Endothelial cell of umbilical vein (primary cell): ENCODE data around the gene MNT. TPM values are rescaled to one million over a fixed set of nuclear protein-coding genes. Genes with fewer than 3 reads are reported as not detected.

Source experiments
- BruUV-seq: library from RNA; stranded (reverse); fragments of 400-500 nt; replicated peaks from 2 replicates; lab custom pipeline; 2021; lab: Mats Ljungman, UMichigan
- CTCF ChIA-PET: fragments of 300-600, 350-600 bp; sonication (Branson Sonifier 250); formaldehyde crosslinking; loops from one replicate; lab custom pipeline; 2021; ENCODE audit warnings: antibody characterized with exemption, inconsistent platforms; lab: Charles Lee
- POLR2A ChIA-PET: fragments of 300-600, 350-600 bp; sonication (Branson Sonifier 250); formaldehyde crosslinking; loops from one replicate; lab custom pipeline; 2021; ENCODE audit warnings: antibody characterized with exemption, inconsistent platforms; lab: Charles Lee
- DNase-seq: peaks from one replicate; pipeline ENCODE4 v3.0.0-alpha.2; 2011; ENCODE audit warnings: low read depth, low spot score
- FAIRE-seq: peaks from 2 replicates; lab custom pipeline; 2011; peaks lifted over from hg19 to GRCh38; lab: Jason Lieb, UNC
- H2AFZ ChIP-seq: 2 replicates; pipeline ENCODE4 v1.6.0; 2012; ENCODE audit warnings: low read depth, low read length, control low read depth, inconsistent platforms
- H3K27ac ChIP-seq: 2 replicates; pipeline ENCODE4 v1.5.1; 2011; ENCODE audit warnings: low read depth, mild to moderate bottlenecking, control low read depth, low read length, moderate library complexity; ENCODE audit not compliant: insufficient read depth
- H3K27me3 ChIP-seq, 2 experiments: 2 replicates each; pipeline versions ENCODE4 v1.6.0 to v1.6.1; 2011; ENCODE audit warnings: low read length in 2 of 2, mixed read lengths in 1 of 2; ENCODE audit not compliant: control insufficient read depth in 2 of 2, insufficient read depth in 2 of 2
- H3K36me3 ChIP-seq, 2 experiments: 2 replicates in 1 of 2; 3 replicates in 1 of 2; pipeline ENCODE4 v1.5.1; 2011; ENCODE audit warnings: low read length in 2 of 2, mild to moderate bottlenecking in 1 of 2, moderate library complexity in 1 of 2; ENCODE audit not compliant: control insufficient read depth in 2 of 2, insufficient read depth in 2 of 2; ENCODE audit errors: extremely low read depth in 1 of 2
- H3K4me1 ChIP-seq: 3 replicates; pipeline ENCODE4 v1.5.1; 2011; ENCODE audit warnings: mild to moderate bottlenecking, low read length; ENCODE audit not compliant: control insufficient read depth, insufficient read depth; ENCODE audit errors: extremely low read depth
- H3K4me2 ChIP-seq: 2 replicates; pipeline ENCODE4 v1.6.1; 2011; ENCODE audit warnings: low read length, control low read depth, mixed read lengths; ENCODE audit not compliant: insufficient read depth
- H3K4me3 ChIP-seq, 3 experiments: fragments of 200-600 bp in 1 of 3; sonication (generic), shearing (Covaris generic) in 1 of 3; replicated peaks in 1 of 3; 2 replicates each; pipeline ENCODE4 v1.5.1; 2011 to 2016; ENCODE audit warnings: control low read depth in 3 of 3, low read length in 3 of 3, mild to moderate bottlenecking in 2 of 3, inconsistent platforms in 1 of 3, low read depth in 1 of 3, moderate library complexity in 1 of 3; ENCODE audit not compliant: insufficient read depth in 1 of 3
- H3K79me2 ChIP-seq: 2 replicates; pipeline ENCODE4 v1.6.0; 2012; ENCODE audit warnings: low read length, inconsistent platforms; ENCODE audit not compliant: control insufficient read depth, insufficient read depth
- H3K9ac ChIP-seq: replicated peaks from 2 replicates; pipeline ENCODE3; 2011; ENCODE audit warnings: low read length, control low read depth; ENCODE audit not compliant: insufficient read depth; ENCODE audit errors: extremely low read depth
- H3K9me1 ChIP-seq: replicated peaks from 3 replicates; pipeline ENCODE4 v1.6.0; 2011; ENCODE audit warnings: mild to moderate bottlenecking, low read length; ENCODE audit not compliant: control insufficient read depth, insufficient read depth; ENCODE audit errors: extremely low read depth
- H3K9me3 ChIP-seq: replicated peaks from 2 replicates; pipeline ENCODE4 v1.5.1; 2012; ENCODE audit warnings: low read length, inconsistent platforms; ENCODE audit not compliant: control insufficient read depth, insufficient read depth
- H4K20me1 ChIP-seq: replicated peaks from 2 replicates; pipeline ENCODE3; 2011; ENCODE audit warnings: mild to moderate bottlenecking, low read length; ENCODE audit not compliant: control insufficient read depth, insufficient read depth; ENCODE audit errors: extremely low read depth
- CTCF ChIP-seq, 2 donors: IDR thresholded peaks; 1 replicate in 1 of 2; 2 replicates in 1 of 2; pipeline ENCODE4 v1.5.1; 2011; ENCODE audit warnings: low read length in 2 of 2, mild to moderate bottlenecking in 2 of 2, moderate library complexity in 2 of 2, control low read depth in 1 of 2, inconsistent platforms in 1 of 2, low read depth in 1 of 2; ENCODE audit not compliant: insufficient read depth in 1 of 2; ENCODE audit errors: extremely low read depth in 1 of 2
- EZH2 ChIP-seq: IDR thresholded peaks from 2 replicates; pipeline ENCODE4 v1.6.1; 2012; ENCODE audit warnings: borderline replicate concordance, low read depth, mild to moderate bottlenecking, moderate library complexity, low read length, inconsistent platforms; ENCODE audit not compliant: severe bottlenecking
- FOS ChIP-seq: IDR thresholded peaks from 2 replicates; pipeline ENCODE4 v1.6.1; 2011; ENCODE audit warnings: mild to moderate bottlenecking, low read length, moderate library complexity, borderline replicate concordance; ENCODE audit not compliant: insufficient read depth
- GATA2 ChIP-seq: IDR thresholded peaks from 2 replicates; pipeline ENCODE4 v1.7.0; 2011; ENCODE audit warnings: low read depth, mild to moderate bottlenecking, moderate library complexity, mixed read lengths, low read length; ENCODE audit not compliant: insufficient read length, insufficient read depth
- JUN ChIP-seq: IDR thresholded peaks from 2 replicates; pipeline ENCODE4 v1.6.1; 2011; ENCODE audit warnings: borderline replicate concordance, low read depth; ENCODE audit not compliant: insufficient read length, insufficient read depth
- MAX ChIP-seq: IDR thresholded peaks from 2 replicates; pipeline ENCODE4 v1.6.1; 2011; ENCODE audit not compliant: insufficient read depth, insufficient read length
- MYC ChIP-seq: IDR thresholded peaks from one replicate; pipeline ENCODE4 v1.6.1; 2011; ENCODE audit warnings: mild to moderate bottlenecking, low read depth, low read length
- POLR2A ChIP-seq: IDR thresholded peaks from 2 replicates; pipeline ENCODE4 v1.6.1; 2012; ENCODE audit warnings: low read depth, mild to moderate bottlenecking, control low read depth, low read length
- POLR2AphosphoS5 ChIP-seq: IDR thresholded peaks from 2 replicates; pipeline ENCODE4 v1.6.1; 2012; ENCODE audit warnings: low read depth, mild to moderate bottlenecking, control low read depth, low read length, moderate library complexity; ENCODE audit not compliant: insufficient read depth
- dilution Hi-C: fragments of 300-500 bp; cut with MboI; formaldehyde crosslinking; loops from one replicate; pipeline ENCODE4 v1.15.0; 2019; ENCODE audit warnings: low sequenced_read_pairs; ENCODE audit not compliant: extremely low pct_ligation_motif_present
- intact Hi-C: fragments of 100-400 bp; cut with micrococcal nuclease; formaldehyde crosslinking; loops from one replicate; pipeline ENCODE4 v1.10.0; 2022
- polyA plus RNA-seq, 4 experiments: library from polyadenylated mRNA; depleted of rRNA in 3 of 4; stranded (reverse) in 3 of 4; unstranded in 1 of 4; fragments of >200 nt; gene quantifications; 2 replicates each; pipeline versions ENCODE4 v1.2.1 to v1.2.3, GENCODE V29; 2011 to 2012; ENCODE audit warnings: missing spikeins in 1 of 4
- total RNA-seq: library from RNA; stranded (reverse); gene quantifications from 2 replicates; pipeline ENCODE4 v1.2.3, GENCODE V29; 2021

MNT gene
- total and polyA plus RNA-seq, 2 donors (not counting 3 experiments of a cell fraction or from before 2014, with no cell fraction given): 4.1 to 21.6 TPM

- H3K27me3 ChIP-seq: no peaks in the 10 kb centered on the region
- dilution Hi-C loops: no loop called here
- H2AFZ ChIP-seq: no peak overlapping the region
- DNase-seq (no peak), FAIRE-seq (no peak)
- ChIA-PET CTCF (interaction anchor here (1.3 to 4.6 kb wide), 4 partner anchors 16 to 300 kb away, joined by 3 to 42 read pairs (median 6); partner anchors contain the start of genes SGSM2 and TSR1), POLR2A (no interaction called here)
- H3K4me2 ChIP-seq: no peak overlapping the region
- H3K79me2 ChIP-seq: no peaks in the 10 kb centered on the region
- no peaks in the 10 kb centered on the region for H3K9me1 ChIP-seq
- no peak for TF ChIP-seq MYC
- no peak for TF ChIP-seq CTCF (IDR thresholded peaks at IDR 0.05; ENCODE audit: extremely low read depth in 1 of 2, insufficient read depth in 1 of 2, low read depth in 1 of 2, low read length in 2 of 2)
- TF ChIP-seq JUN: no peak
- no peak for TF ChIP-seq POLR2A
- TF ChIP-seq POLR2AphosphoS5: no peak
- TF ChIP-seq FOS: no peak
- no peak for TF ChIP-seq GATA2
- TF ChIP-seq MAX: no peak
- no peak for TF ChIP-seq EZH2
- BruUV-seq: no TSS peak
- H3K4me3 ChIP-seq: no peak overlapping the region
- H3K9ac ChIP-seq: no peak overlapping the region
- no peaks in the 10 kb centered on the region for H4K20me1 ChIP-seq
- no peak overlapping the region for H3K27ac ChIP-seq
- intact Hi-C loops: no loop called here
- no peaks in the 10 kb centered on the region for H3K36me3 ChIP-seq
- no peaks in the 10 kb centered on the region for H3K9me3 ChIP-seq
- H3K4me1 ChIP-seq: peaks cover 4% of the 10 kb centered on the region
These were observed 46.5 kb downstream of the MNT start for GRCh38 chr17:2354311-2354710.
